Esophagus squamous epithelium (tissue), 4 donors: ENCODE data around the gene PIM2.

Source experiments
- POLR2A ChIP-seq, 4 donors: fragments of 450-650 bp; IDR thresholded peaks; one replicate each; pipeline ENCODE4 v1.6.1; 2017; ENCODE audit warnings: antibody characterized with exemption in 4 of 4, mild to moderate bottlenecking in 4 of 4, moderate library complexity in 3 of 4
- TF ChIP-seq, protein P1 (sequence below), 6 experiments: fragments of 450-650 bp in 4 of 6; fragments of 200-600 bp in 2 of 6; sonication (generic) in 2 of 6; IDR thresholded peaks; one replicate each; pipeline ENCODE4 v1.5.1; 2016 to 2019; ENCODE audit warnings: antibody characterized with exemption in 6 of 6, mild to moderate bottlenecking in 4 of 6, moderate library complexity in 4 of 6

DNA sequence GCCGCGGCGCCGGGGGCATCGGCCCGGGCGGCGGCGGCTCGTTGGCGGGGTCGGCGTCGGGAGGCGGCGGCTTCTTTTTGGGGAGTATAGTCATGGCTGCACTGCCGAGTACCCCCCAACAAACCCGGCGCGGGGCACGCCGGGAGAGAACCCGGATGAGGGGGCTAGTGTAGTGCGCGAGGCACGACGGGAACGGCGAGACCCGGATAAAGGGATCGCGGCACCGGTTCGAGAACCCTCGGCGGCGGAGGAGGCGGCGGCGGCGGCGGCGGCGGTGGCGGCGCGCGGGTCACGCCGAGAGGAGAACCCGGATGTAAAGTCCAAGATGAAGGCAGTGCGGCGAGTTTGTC is 38.6 kb upstream of the PIM2 start, which contains the start of gene OTUD5:
- TF ChIP-seq, protein P1, sequence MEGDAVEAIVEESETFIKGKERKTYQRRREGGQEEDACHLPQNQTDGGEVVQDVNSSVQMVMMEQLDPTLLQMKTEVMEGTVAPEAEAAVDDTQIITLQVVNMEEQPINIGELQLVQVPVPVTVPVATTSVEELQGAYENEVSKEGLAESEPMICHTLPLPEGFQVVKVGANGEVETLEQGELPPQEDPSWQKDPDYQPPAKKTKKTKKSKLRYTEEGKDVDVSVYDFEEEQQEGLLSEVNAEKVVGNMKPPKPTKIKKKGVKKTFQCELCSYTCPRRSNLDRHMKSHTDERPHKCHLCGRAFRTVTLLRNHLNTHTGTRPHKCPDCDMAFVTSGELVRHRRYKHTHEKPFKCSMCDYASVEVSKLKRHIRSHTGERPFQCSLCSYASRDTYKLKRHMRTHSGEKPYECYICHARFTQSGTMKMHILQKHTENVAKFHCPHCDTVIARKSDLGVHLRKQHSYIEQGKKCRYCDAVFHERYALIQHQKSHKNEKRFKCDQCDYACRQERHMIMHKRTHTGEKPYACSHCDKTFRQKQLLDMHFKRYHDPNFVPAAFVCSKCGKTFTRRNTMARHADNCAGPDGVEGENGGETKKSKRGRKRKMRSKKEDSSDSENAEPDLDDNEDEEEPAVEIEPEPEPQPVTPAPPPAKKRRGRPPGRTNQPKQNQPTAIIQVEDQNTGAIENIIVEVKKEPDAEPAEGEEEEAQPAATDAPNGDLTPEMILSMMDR (IDR thresholded peaks at IDR 0.05), result no peak
- no peak for TF ChIP-seq POLR2A (IDR thresholded peaks at IDR 0.05)
